ENCODE measurements around the gene RDH14. TPM values are rescaled to one million over a fixed set of nuclear protein-coding genes. Genes with fewer than 3 reads are reported as not detected.

Gene RDH14
- total and polyA plus RNA-seq, 2 of the 4 experiments (the other 2 are of a cell fraction) = 11.9 to 12.2 TPM

DNA sequence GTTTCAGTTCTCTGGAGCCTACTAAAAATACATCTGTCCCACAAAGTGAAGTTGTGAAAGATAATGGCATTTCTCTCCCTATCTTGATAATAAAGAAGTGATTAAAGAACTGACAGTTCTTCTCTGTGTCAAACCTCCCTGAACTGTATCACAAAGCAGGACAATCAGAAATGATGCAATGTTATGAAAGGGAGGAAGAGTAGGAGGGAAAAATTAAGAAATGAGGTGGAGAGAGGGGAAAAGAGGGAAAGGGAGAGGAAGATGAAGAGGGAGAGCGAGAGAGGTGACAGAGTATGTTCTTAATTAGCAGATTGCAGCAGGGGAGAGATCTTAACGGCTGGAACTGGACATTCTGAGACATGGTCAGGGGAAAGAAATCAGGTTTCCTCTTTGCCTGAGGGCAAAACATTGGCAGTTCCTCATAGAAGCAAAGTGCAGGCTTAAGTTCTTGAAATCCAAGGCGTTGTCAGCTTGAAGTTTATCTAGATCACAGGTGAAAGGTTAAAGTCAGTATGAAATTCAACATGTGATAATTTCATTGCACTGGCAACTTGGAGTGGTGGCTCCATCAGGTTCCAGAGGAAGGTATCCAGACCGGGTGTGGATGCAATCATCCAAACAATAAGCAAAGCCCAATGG, 54.6 kb downstream of the RDH14 start:
- TF ChIP-seq RAD21 (IDR thresholded peaks at IDR 0.05; ENCODE audit: low read length) = no peak
- TF ChIP-seq CEBPB (IDR thresholded peaks at IDR 0.05; ENCODE audit: low read depth, low read length) = peak; percentile 23; the same call in 1 of the 2 replicates
- ChIA-PET POLR2A (ENCODE audit: unreplicated experiment) (no interaction called here), CTCF (no interaction called here)
- in situ Hi-C loops (cut with MboI; ENCODE audit: low sequenced_read_pairs) = loop anchor here (25.0 kb wide), 1 partner anchor 1156 kb away; no protein-coding TSS in a partner anchor
- Histone ChIP-seq H3K18ac (ENCODE audit: low read depth, low read length) (peak overlapping the region; percentile 36), H3K14ac (replicated peaks; ENCODE audit: low read depth, low read length) (no peak overlapping the region), H3K27ac (ENCODE audit: insufficient read depth, low read length) (no peak overlapping the region), H4K91ac (ENCODE audit: insufficient read depth, low read depth, low read length) (no peak overlapping the region), H3K4me2 (ENCODE audit: low read depth, low read length) (no peak overlapping the region), H3K79me1 (ENCODE audit: low read depth in 1 of 2, low read length in 2 of 2) (no peaks in the 10 kb centered on the region), H3K23ac (ENCODE audit: low read depth, low read length) (no peak overlapping the region), H3K4ac (ENCODE audit: low read depth, low read length) (no peak overlapping the region), H4K8ac (ENCODE audit: low read depth in 2 of 2, low read length in 2 of 2) (no peak overlapping the region), H4K20me1 (ENCODE audit: insufficient read depth, low read length) (no peaks in the 10 kb centered on the region), H3K4me1 (ENCODE audit: control insufficient read depth, insufficient read depth, low read length) (peaks cover 5% of the 10 kb centered on the region; the same call in 1 of the 2 replicates), H3K56ac (ENCODE audit: extremely low read depth, insufficient read depth, low read length) (no peak overlapping the region), H3K27me3 (ENCODE audit: control insufficient read depth, insufficient read depth, low read length) (no peaks in the 10 kb centered on the region), H2BK15ac (ENCODE audit: low read depth, low read length) (no peak overlapping the region), H3K4me3 (ENCODE audit: insufficient read depth, low read depth, low read length) (no peak overlapping the region), H2AK9ac (replicated peaks; ENCODE audit: low read depth, low read length, poor library complexity) (no peak overlapping the region), H3K9me1 (ENCODE audit: insufficient read depth, low read length) (no peaks in the 10 kb centered on the region), H2AFZ (replicated peaks; ENCODE audit: low read length, poor library complexity) (no peak overlapping the region), H4K5ac (ENCODE audit: low read depth, low read length) (no peak overlapping the region), H2AK5ac (ENCODE audit: low read depth, low read length) (no peak overlapping the region), H2BK20ac (ENCODE audit: low read depth, low read length) (0 out of 2 replicates have a peak overlapping the region, but pooled peaks have one; percentile 44), H2BK5ac (ENCODE audit: low read depth, low read length, poor library complexity, severe bottlenecking) (no peak overlapping the region), H3K36me3 (ENCODE audit: control insufficient read depth, insufficient read depth, low read length) (no peaks in the 10 kb centered on the region), H3K9ac (ENCODE audit: low read depth, low read length) (no peak overlapping the region), H2BK120ac (ENCODE audit: low read depth, low read length) (0 out of 2 replicates have a peak overlapping the region, but pooled peaks have one; percentile 37), H3K9me3 (ENCODE audit: control insufficient read depth, insufficient read depth, low read length) (no peaks in the 10 kb centered on the region)
- ATAC-seq (ENCODE audit: low read depth) (no peak), DNase-seq (no peak)
- WGBS, 2 experiments (ENCODE audit: extremely low coverage in 2 of 2, insufficient read length in 1 of 2) = 25 to 90% methylated on average over 1 of the region's 4 CpGs
- no TSS peak for BruUV-seq (replicated peaks)
- intact Hi-C loops (cut with micrococcal nuclease) = no loop called here
- dilution Hi-C loops (cut with HindIII; ENCODE audit: low sequenced_read_pairs, unreplicated experiment) = no loop called here

Small RNA genes lying within 50 kb of the gene (microRNA-seq; reads per million reads assigned to microRNA genes)
- gene RNU6-1215P (ENCODE audit: insufficient read depth, insufficient read length) = not detected

Small RNA genes lying within 50 kb of the gene (small RNA-seq; reads per million reads assigned to genes)
- gene RNU6-1215P = 0 to 0.57 (median 0) reads per million in 5 experiments

Other genes starting within 250 kb of the RDH14 start
- gene NT5C1B, start 28.9 kb upstream of the RDH14 start, total RNA-seq (2012; rRNA removed) = not detected in 2 replicates
- not detected in 2 replicates for gene NT5C1B, start 28.9 kb upstream of the RDH14 start, polyA plus RNA-seq (2012; rRNA removed)

Measured in IMR-90 (cell line).